Kidney glomerular epithelial cell (primary cell): ENCODE results near the gene RAMP1.
"Not testable (repeated sequence)": the region's sequence is repeated elsewhere in the genome, so short reads cannot be mapped to it uniquely, and the experiment has no call there.

Source experiments
- DNase-seq: peaks from one replicate; lab custom pipeline; 2025; lab: John Stamatoyannopoulos, UW

The RAMP1 gene

GRCh38 chr2:237863689-237864443 is 4.4 kb downstream of the RAMP1 start:
- no peak for DNase-seq

GRCh38 chr2:237864444-237864931 is 5.1 kb downstream of the RAMP1 start:
- DNase-seq, result no peak

GRCh38 chr2:237864940-237865622 is 5.7 kb downstream of the RAMP1 start:
- DNase-seq, result peak; percentile 22

- DNase-seq, result no peak
Measured at GRCh38 chr2:237865623-237866041, 6.2 kb downstream of the RAMP1 start.

- DNase-seq, result no peak
Measured at GRCh38 chr2:237866101-237866621, 6.7 kb downstream of the RAMP1 start.

GRCh38 chr2:237867465-237867864 is 8.0 kb downstream of the RAMP1 start:
- no peak for DNase-seq

- DNase-seq, result not testable (repeated sequence)
Measured at GRCh38 chr2:237868074-237868473, 8.7 kb downstream of the RAMP1 start.

- DNase-seq, result no peak
Measured at GRCh38 chr2:237868631-237869342, 9.4 kb downstream of the RAMP1 start.

- DNase-seq, result no peak
Measured at GRCh38 chr2:237869343-237870102, 10.1 kb downstream of the RAMP1 start.

GRCh38 chr2:237870126-237870525 is 10.7 kb downstream of the RAMP1 start:
- DNase-seq, result no peak

GRCh38 chr2:237870754-237871651 is 11.6 kb downstream of the RAMP1 start:
- DNase-seq, result no peak

- no peak for DNase-seq
Measured at GRCh38 chr2:237872178-237872887, 12.9 kb downstream of the RAMP1 start.

GRCh38 chr2:237873421-237873831 is 14.0 kb downstream of the RAMP1 start:
- no peak for DNase-seq

GRCh38 chr2:237873897-237874551 is 14.6 kb downstream of the RAMP1 start:
- no peak for DNase-seq

GRCh38 chr2:237874585-237875161 is 15.2 kb downstream of the RAMP1 start:
- DNase-seq, result no peak

GRCh38 chr2:237875256-237876060 is 16.0 kb downstream of the RAMP1 start:
- DNase-seq, result no peak

GRCh38 chr2:237876061-237876526 is 16.7 kb downstream of the RAMP1 start:
- no peak for DNase-seq

- DNase-seq, result no peak
Measured at GRCh38 chr2:237876532-237876931, 17.1 kb downstream of the RAMP1 start.
